Left lung (tissue), 10 donors: ENCODE measurements around the gene GRK6. TPM values are rescaled to one million over a fixed set of nuclear protein-coding genes. Genes with fewer than 3 reads are reported as not detected.

Source experiments
- ATAC-seq: fragments of 200-7000 bp; cut with Tn5 transposase; one replicate; pipeline ENCODE4 v1.9.1; 2020; ENCODE audit warnings: moderate library complexity
- DNase-seq, 4 donors: peaks; one replicate each; pipeline ENCODE4 v3.0.0-alpha.2; 2013 to 2020
- H3K27ac ChIP-seq, 2 donors: fragments of 200-600 bp; sonication (generic) in 1 of 2; one replicate each; pipeline versions ENCODE4 v1.5.0 to v1.8.0; 2020 to 2021
- H3K27me3 ChIP-seq, 2 donors: fragments of 200-600 bp; sonication (generic) in 1 of 2; one replicate each; pipeline versions ENCODE4 v1.5.0 to v1.8.0; 2020 to 2021
- H3K36me3 ChIP-seq, 2 donors: fragments of 200-600 bp; sonication (generic) in 1 of 2; one replicate each; pipeline versions ENCODE4 v1.5.0 to v1.8.0; 2020 to 2021
- H3K4me1 ChIP-seq, 2 donors: fragments of 200-600 bp; one replicate each; pipeline ENCODE4 v1.8.0; 2021
- H3K4me3 ChIP-seq, 2 donors: fragments of 200-600 bp; sonication (generic) in 1 of 2; one replicate each; pipeline versions ENCODE4 v1.5.0 to v1.8.0; 2020 to 2021; ENCODE audit warnings: mild to moderate bottlenecking in 1 of 2
- H3K9me3 ChIP-seq, 2 donors: fragments of 200-600 bp; sonication (generic) in 1 of 2; one replicate each; pipeline versions ENCODE4 v1.5.0 to v1.8.0; 2020 to 2021
- CTCF ChIP-seq, 2 donors: fragments of 200-600 bp; sonication (generic) in 1 of 2; IDR thresholded peaks; one replicate each; pipeline versions ENCODE4 v1.5.0 to v1.8.0; 2021; ENCODE audit warnings: antibody characterized with exemption in 2 of 2
- intact Hi-C, 2 donors: fragments of 100-400 bp; cut with DNase I; formaldehyde crosslinking; loops; one replicate each; pipeline versions ENCODE4 v1.11.2 to v1.14.2; 2022
- polyA plus RNA-seq, 6 donors: library from polyadenylated mRNA; unstranded; fragments of 120-200 nt; gene quantifications; one replicate each; pipeline ENCODE4 v1.2.1, GENCODE V29; 2013; ENCODE audit not compliant: insufficient read length in 6 of 6
- total RNA-seq, 2 donors: library from RNA; stranded (reverse); fragmentation: NEBNext Ultra II Directional; extraction: Animal tissue kit (Norgen Biotek cat#: 25700); gene quantifications; one replicate each; pipeline ENCODE4 v1.2.1, GENCODE V29; 2021
- donor health status: DM: no; HTN: yes; CAD: no.
- donor health status: DM: no; HTN: no; CAD: no.

The GRK6 gene
- total and polyA plus RNA-seq, 8 donors, result 15.7 to 57.1 (median 25.4) TPM

- Histone ChIP-seq H3K4me3 (peak overlapping the region in 1 of 2 donors; percentile 18), H3K27ac (peak overlapping the region; percentile 19 to 96), H3K9me3 (no peaks in the 10 kb centered on the region), H3K4me1 (peaks cover 6 to 69% of the 10 kb centered on the region in 2 donors), H3K27me3 (no peaks in the 10 kb centered on the region), H3K36me3 (peaks cover 0 to 63% of the 10 kb centered on the region in 2 donors)
- TF ChIP-seq CTCF (IDR thresholded peaks at IDR 0.05), result no peak
- intact Hi-C loops, result no loop called here
- DNase-seq (peak in 2 of 4 donors; percentile 73 to 94), ATAC-seq (no peak)
Observed at GRCh38 chr5:177431317-177432142, 5.1 kb downstream of the GRK6 start.

- DNase-seq (no peak), ATAC-seq (no peak)
- Histone ChIP-seq H3K36me3 (peaks cover 0 to 70% of the 10 kb centered on the region in 2 donors), H3K27me3 (no peaks in the 10 kb centered on the region), H3K4me3 (peak overlapping the region in 1 of 2 donors; percentile 18), H3K9me3 (no peaks in the 10 kb centered on the region), H3K27ac (peak overlapping the region in 1 of 2 donors; percentile 96), H3K4me1 (peaks cover 2 to 66% of the 10 kb centered on the region in 2 donors)
- TF ChIP-seq CTCF (IDR thresholded peaks at IDR 0.05), result no peak
- intact Hi-C loops, result no loop called here
Observed at GRCh38 chr5:177432143-177432838, 5.8 kb downstream of the GRK6 start.

- Histone ChIP-seq H3K4me3 (no peak overlapping the region), H3K27me3 (no peaks in the 10 kb centered on the region), H3K9me3 (no peaks in the 10 kb centered on the region), H3K36me3 (peaks cover 0 to 78% of the 10 kb centered on the region in 2 donors), H3K27ac (peak overlapping the region in 1 of 2 donors; percentile 96), H3K4me1 (peaks cover 0 to 59% of the 10 kb centered on the region in 2 donors)
- no peak for TF ChIP-seq CTCF (IDR thresholded peaks at IDR 0.05)
- ATAC-seq (no peak), DNase-seq (no peak)
- intact Hi-C loops, result no loop called here
Observed at GRCh38 chr5:177432839-177433657, 6.6 kb downstream of the GRK6 start.

- Histone ChIP-seq H3K27me3 (no peaks in the 10 kb centered on the region), H3K4me1 (peaks cover 0 to 52% of the 10 kb centered on the region in 2 donors), H3K9me3 (no peaks in the 10 kb centered on the region), H3K4me3 (no peak overlapping the region), H3K36me3 (peaks cover 0 to 85% of the 10 kb centered on the region in 2 donors), H3K27ac (peak overlapping the region in 1 of 2 donors; percentile 13)
- ATAC-seq (no peak), DNase-seq (no peak)
- intact Hi-C loops, result no loop called here
- no peak for TF ChIP-seq CTCF (IDR thresholded peaks at IDR 0.05)
Observed at GRCh38 chr5:177433658-177434217, 7.3 kb downstream of the GRK6 start.
